Fibroblast of the aortic adventitia (primary cell): ENCODE results near the gene ARSK. TPM values are rescaled to one million over a fixed set of nuclear protein-coding genes. Genes with fewer than 3 reads are reported as not detected.

Experiments
- DNase-seq: peaks from one replicate; pipeline ENCODE4 v3.0.0-alpha.2; 2010; ENCODE audit warnings: low read depth
- H3K4me3 ChIP-seq: 2 replicates; pipeline ENCODE4 v1.5.1; 2011; ENCODE audit warnings: low read depth, mild to moderate bottlenecking, control low read depth, low read length, moderate library complexity
- total RNA-seq: library from RNA; depleted of rRNA; stranded (reverse); fragments of >200 nt; gene quantifications from 2 replicates; pipeline ENCODE4 v1.2.3, GENCODE V29; 2012; ENCODE audit warnings: low replicate concordance
- TF ChIP-seq, protein P1 (sequence below): IDR thresholded peaks from 2 replicates; pipeline ENCODE4 v1.5.1; 2011; ENCODE audit warnings: mild to moderate bottlenecking, low read length, control low read depth, inconsistent platforms; ENCODE audit not compliant: insufficient read depth

The ARSK gene
- total RNA-seq, 1 donor, result 19.0 TPM

DNA sequence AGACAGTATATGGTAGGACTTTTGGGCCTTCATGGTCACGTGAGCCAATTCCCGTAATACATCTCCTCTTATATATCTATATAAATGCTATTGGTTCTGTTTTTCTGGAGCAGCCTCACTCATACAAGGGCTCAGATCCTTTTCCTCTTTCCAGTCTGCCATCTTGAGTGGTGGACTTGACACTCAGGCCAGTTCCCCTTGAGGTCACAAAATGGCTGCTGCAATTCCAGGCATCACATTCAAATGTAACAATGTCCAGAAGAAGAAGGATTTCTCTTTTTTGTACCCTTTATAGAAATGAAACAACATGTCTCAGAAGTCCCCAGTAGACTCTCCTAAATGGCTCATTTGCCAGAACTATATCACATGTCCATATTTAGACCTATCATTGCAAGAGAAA is 69.5 kb downstream of the ARSK start:
- no peak overlapping the region for H3K4me3 ChIP-seq
- DNase-seq, result no peak
- TF ChIP-seq, protein P1, sequence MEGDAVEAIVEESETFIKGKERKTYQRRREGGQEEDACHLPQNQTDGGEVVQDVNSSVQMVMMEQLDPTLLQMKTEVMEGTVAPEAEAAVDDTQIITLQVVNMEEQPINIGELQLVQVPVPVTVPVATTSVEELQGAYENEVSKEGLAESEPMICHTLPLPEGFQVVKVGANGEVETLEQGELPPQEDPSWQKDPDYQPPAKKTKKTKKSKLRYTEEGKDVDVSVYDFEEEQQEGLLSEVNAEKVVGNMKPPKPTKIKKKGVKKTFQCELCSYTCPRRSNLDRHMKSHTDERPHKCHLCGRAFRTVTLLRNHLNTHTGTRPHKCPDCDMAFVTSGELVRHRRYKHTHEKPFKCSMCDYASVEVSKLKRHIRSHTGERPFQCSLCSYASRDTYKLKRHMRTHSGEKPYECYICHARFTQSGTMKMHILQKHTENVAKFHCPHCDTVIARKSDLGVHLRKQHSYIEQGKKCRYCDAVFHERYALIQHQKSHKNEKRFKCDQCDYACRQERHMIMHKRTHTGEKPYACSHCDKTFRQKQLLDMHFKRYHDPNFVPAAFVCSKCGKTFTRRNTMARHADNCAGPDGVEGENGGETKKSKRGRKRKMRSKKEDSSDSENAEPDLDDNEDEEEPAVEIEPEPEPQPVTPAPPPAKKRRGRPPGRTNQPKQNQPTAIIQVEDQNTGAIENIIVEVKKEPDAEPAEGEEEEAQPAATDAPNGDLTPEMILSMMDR, result no peak

DNA sequence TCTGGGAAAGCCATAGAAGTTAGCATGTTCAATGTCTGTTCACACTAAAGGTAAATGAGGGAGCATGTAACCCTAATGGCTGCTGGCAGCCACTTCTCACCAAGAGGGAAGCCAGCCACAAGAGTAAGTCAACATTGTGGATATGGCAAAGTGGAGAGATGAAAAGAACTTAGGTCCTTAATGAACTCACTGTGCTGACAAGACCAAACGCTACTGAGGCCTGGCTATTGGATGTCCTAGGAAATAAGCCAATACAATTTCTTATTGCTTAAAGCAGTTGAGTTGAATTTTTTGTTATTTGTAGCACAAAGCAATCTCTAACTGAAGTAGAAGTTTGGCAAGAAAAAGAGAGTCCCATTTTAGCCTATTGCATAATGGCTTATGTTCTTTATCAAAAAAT is 71.8 kb downstream of the ARSK start:
- no peak overlapping the region for H3K4me3 ChIP-seq
- TF ChIP-seq, protein P1, result no peak
- peak; percentile 48 for DNase-seq

DNA sequence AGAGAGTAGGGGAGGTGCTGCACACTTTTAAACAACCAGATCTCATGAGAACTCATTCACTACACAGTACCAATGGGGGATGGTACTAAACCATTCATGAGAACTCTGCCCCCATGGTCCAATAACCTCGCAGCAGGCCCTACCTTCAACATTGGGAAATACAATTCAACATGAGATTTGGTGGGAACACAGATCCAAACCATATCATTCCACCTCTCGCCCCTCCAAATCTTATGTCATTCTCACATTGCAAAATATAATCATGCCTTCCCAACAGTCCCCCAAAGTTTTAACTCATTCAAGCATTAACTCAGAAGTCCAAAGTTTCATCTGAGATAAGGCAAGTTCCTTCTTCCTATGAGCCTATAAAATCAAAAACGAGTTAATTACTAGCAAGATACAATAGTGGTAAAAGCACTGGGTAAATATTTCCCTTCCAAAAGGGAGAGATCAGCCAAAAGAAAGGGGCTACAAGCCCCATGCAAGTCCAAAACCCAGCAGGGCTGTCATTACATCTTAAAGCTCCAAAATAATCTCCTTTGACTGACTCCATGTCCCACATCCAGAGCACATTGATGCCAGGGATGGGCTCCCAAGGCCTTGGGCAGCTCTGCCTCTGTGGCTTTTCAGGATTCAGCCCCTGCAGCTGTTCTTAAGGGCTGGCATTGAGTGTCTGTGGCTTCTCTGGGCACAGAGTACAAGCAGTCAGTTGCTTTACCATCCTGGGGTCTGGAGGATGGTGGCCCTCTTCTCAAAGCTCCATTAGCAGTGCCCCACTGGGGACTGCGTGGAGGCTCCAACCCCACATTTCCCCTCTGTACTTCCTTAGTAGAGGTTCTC is 73.3 kb downstream of the ARSK start:
- TF ChIP-seq, protein P1, result no peak
- DNase-seq, result no peak

DNA sequence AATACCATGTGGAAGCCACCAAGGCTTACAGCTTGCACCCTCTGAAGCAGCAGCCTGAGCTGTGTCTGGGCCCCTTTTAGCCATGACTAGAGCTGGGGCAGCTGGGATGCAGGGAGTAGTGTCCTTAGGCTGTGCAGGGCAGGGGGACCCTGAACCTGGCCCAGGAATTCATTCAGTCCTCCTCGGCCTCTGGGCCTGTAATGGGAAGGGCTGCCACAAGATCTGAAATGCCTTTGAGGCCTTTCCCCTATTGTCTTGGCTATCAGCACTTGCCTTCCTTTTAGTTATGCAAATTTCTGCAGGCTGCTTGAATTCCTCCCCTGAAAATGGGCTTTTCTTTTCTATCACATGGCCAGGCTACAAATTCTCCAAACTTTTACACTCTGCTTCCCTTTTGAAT is 74.0 kb downstream of the ARSK start:
- no peak overlapping the region for H3K4me3 ChIP-seq
- DNase-seq, result no peak
- TF ChIP-seq, protein P1, result no peak

More for the DNA sequence above, 73.3 kb downstream of the ARSK start:
- no peak overlapping the region for H3K4me3 ChIP-seq

DNA sequence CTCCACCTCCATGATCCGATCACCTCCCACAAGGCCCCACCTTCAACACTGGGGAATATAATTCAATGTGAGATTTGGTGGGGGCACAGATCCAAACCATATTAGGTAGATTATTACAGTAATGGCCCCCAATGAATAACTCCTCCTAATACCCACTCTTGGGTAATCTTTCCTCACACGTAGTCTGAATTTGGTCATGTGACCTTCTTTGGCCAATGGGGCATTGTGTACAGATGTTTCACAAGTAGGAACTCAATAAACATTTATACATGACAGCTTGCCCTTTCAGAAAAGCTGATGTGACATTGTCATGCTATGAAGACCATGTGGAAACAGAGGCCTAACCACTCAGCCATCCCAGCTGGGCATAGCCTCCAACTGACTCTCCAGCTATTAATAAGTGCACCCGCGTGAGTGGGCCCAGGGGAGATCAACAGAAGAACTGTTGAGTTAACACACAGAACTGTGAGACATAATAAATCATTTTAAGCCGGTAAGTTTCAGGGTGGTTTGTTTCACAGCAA is 75.6 kb downstream of the ARSK start:
- H3K4me3 ChIP-seq, result no peak overlapping the region
- no peak for DNase-seq
- TF ChIP-seq, protein P1, result no peak

DNA sequence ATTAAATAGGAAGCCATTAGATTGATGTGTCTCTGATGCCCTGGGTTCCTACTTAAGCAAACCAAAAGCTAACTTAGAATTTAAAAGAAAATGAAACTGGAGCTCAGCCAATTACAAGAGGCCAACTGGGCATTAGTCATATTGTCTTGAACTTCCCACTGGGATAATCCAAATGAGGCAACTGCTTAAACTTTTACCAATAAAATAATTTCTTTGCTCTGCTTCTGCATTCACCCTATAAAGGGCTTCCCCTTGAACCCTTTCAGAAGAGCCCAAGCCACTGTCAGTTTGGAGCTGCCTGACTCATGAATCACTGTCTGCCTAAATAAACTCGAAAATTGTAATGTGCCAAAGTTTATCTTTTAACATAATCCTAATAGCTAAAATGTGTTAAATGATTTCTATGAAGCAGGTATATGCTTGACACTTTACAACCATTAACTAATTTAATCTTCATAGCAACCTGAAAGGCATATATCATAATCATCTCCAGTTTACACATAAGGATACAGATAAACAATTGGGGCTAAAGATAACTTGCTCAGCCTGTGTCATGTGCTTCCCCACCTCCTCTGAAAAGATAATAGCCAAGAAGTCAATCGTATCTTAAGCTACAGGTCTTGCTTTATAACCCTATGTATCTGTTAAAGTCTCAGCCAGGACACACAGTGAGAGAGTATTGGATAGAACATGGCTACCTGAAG is 76.5 kb downstream of the ARSK start:
- peak; percentile 89 for DNase-seq
- TF ChIP-seq, protein P1, result no peak
- H3K4me3 ChIP-seq, result no peak overlapping the region
